ENCODE results near the gene DNPH1. TPM values are rescaled to one million over a fixed set of nuclear protein-coding genes. Genes with fewer than 3 reads are reported as not detected.

DNPH1 gene
- total and polyA plus RNA-seq, 2 donors (not counting 3 experiments of a cell fraction or from before 2014, with no cell fraction given) = 37.7 to 120 TPM

- H4K20me1 ChIP-seq (replicated peaks; ENCODE audit: control insufficient read depth, extremely low read depth, insufficient read depth, low read length) = no peaks in the 10 kb centered on the region
- no peaks in the 10 kb centered on the region for H3K79me2 ChIP-seq (ENCODE audit: control insufficient read depth, insufficient read depth, low read length)
- no peaks in the 10 kb centered on the region for H3K4me1 ChIP-seq (ENCODE audit: control insufficient read depth, extremely low read depth, insufficient read depth, low read length)
- no peaks in the 10 kb centered on the region for H3K9me3 ChIP-seq (replicated peaks; ENCODE audit: control insufficient read depth, insufficient read depth, low read length)
- H3K27ac ChIP-seq (ENCODE audit: insufficient read depth, low read depth, low read length) = no peak overlapping the region
- ChIA-PET CTCF (interaction anchor here (0.6 kb wide), 1 partner anchor 28 kb away, joined by 3 read pairs; the partner anchor contains the start of gene DNPH1), POLR2A (no interaction called here)
- FAIRE-seq (no peak), DNase-seq (ENCODE audit: low read depth, low spot score) (no peak)
- H3K36me3 ChIP-seq (ENCODE audit: control insufficient read depth in 2 of 2, extremely low read depth in 1 of 2, insufficient read depth in 2 of 2, low read length in 2 of 2) = peaks cover 0 to 22% of the 10 kb centered on the region in 2 experiments
- H3K4me3 ChIP-seq (replicated peaks in 1 of 3; ENCODE audit: insufficient read depth in 1 of 3, low read depth in 1 of 3, low read length in 3 of 3) = no peak overlapping the region
- H3K9me1 ChIP-seq (replicated peaks; ENCODE audit: control insufficient read depth, extremely low read depth, insufficient read depth, low read length) = no peaks in the 10 kb centered on the region
- no peak overlapping the region for H3K4me2 ChIP-seq (ENCODE audit: insufficient read depth, low read length)
- intact Hi-C loops (cut with micrococcal nuclease) (no loop called here), dilution Hi-C loops (cut with MboI; ENCODE audit: extremely low pct_ligation_motif_present, low sequenced_read_pairs) (no loop called here)
- H2AFZ ChIP-seq (ENCODE audit: low read depth, low read length) = no peak overlapping the region
- no TSS peak for BruUV-seq (replicated peaks)
- TF ChIP-seq EZH2 (IDR thresholded peaks at IDR 0.05; ENCODE audit: borderline replicate concordance, low read depth, low read length, severe bottlenecking) (no peak), JUN (IDR thresholded peaks at IDR 0.05; ENCODE audit: borderline replicate concordance, insufficient read depth, insufficient read length, low read depth) (no peak), FOS (IDR thresholded peaks at IDR 0.05; ENCODE audit: borderline replicate concordance, insufficient read depth, low read length) (no peak)
- no peaks in the 10 kb centered on the region for H3K27me3 ChIP-seq (ENCODE audit: control insufficient read depth in 2 of 2, insufficient read depth in 2 of 2, low read length in 2 of 2)
- no peak overlapping the region for H3K9ac ChIP-seq (replicated peaks; ENCODE audit: extremely low read depth, insufficient read depth, low read length)
Observed at GRCh38 chr6:43200541-43200940, 28.7 kb downstream of the DNPH1 start.

- intact Hi-C loops (cut with micrococcal nuclease) (no loop called here), dilution Hi-C loops (cut with MboI; ENCODE audit: extremely low pct_ligation_motif_present, low sequenced_read_pairs) (no loop called here)
- Histone ChIP-seq H3K9me1 (replicated peaks; ENCODE audit: control insufficient read depth, extremely low read depth, insufficient read depth, low read length) (no peaks in the 10 kb centered on the region), H3K27me3 (ENCODE audit: control insufficient read depth in 2 of 2, insufficient read depth in 2 of 2, low read length in 2 of 2) (no peaks in the 10 kb centered on the region), H3K4me3 (replicated peaks in 1 of 3; ENCODE audit: insufficient read depth in 1 of 3, low read depth in 1 of 3, low read length in 3 of 3) (no peak overlapping the region), H3K9ac (replicated peaks; ENCODE audit: extremely low read depth, insufficient read depth, low read length) (no peak overlapping the region), H3K36me3 (ENCODE audit: control insufficient read depth in 2 of 2, extremely low read depth in 1 of 2, insufficient read depth in 2 of 2, low read length in 2 of 2) (peaks cover 0 to 23% of the 10 kb centered on the region in 2 experiments), H3K4me1 (ENCODE audit: control insufficient read depth, extremely low read depth, insufficient read depth, low read length) (no peaks in the 10 kb centered on the region), H4K20me1 (replicated peaks; ENCODE audit: control insufficient read depth, extremely low read depth, insufficient read depth, low read length) (no peaks in the 10 kb centered on the region), H3K27ac (ENCODE audit: insufficient read depth, low read depth, low read length) (no peak overlapping the region), H3K4me2 (ENCODE audit: insufficient read depth, low read length) (no peak overlapping the region), H3K79me2 (ENCODE audit: control insufficient read depth, insufficient read depth, low read length) (no peaks in the 10 kb centered on the region), H2AFZ (ENCODE audit: low read depth, low read length) (no peak overlapping the region), H3K9me3 (replicated peaks; ENCODE audit: control insufficient read depth, insufficient read depth, low read length) (no peaks in the 10 kb centered on the region)
- BruUV-seq (replicated peaks) = no TSS peak
- POLR2A ChIA-PET = no interaction called here
- no peak for FAIRE-seq
- CTCF ChIA-PET = no interaction called here
- no peak for TF ChIP-seq EZH2 (IDR thresholded peaks at IDR 0.05; ENCODE audit: borderline replicate concordance, low read depth, low read length, severe bottlenecking)
- TF ChIP-seq POLR2A (IDR thresholded peaks at IDR 0.05; ENCODE audit: low read depth, low read length) = no peak
- no peak for TF ChIP-seq JUN (IDR thresholded peaks at IDR 0.05; ENCODE audit: borderline replicate concordance, insufficient read depth, insufficient read length, low read depth)
- TF ChIP-seq MAX (IDR thresholded peaks at IDR 0.05; ENCODE audit: insufficient read depth, insufficient read length) = no peak
- no peak for TF ChIP-seq CTCF (IDR thresholded peaks at IDR 0.05; ENCODE audit: extremely low read depth in 1 of 2, insufficient read depth in 1 of 2, low read depth in 1 of 2, low read length in 2 of 2)
- no peak for TF ChIP-seq MYC (IDR thresholded peaks at IDR 0.05; ENCODE audit: low read depth, low read length)
- no peak for TF ChIP-seq GATA2 (IDR thresholded peaks at IDR 0.05; ENCODE audit: insufficient read depth, insufficient read length, low read depth, low read length)
- TF ChIP-seq FOS (IDR thresholded peaks at IDR 0.05; ENCODE audit: borderline replicate concordance, insufficient read depth, low read length) = no peak
- TF ChIP-seq POLR2AphosphoS5 (IDR thresholded peaks at IDR 0.05; ENCODE audit: insufficient read depth, low read depth, low read length) = no peak
- no peak for DNase-seq (ENCODE audit: low read depth, low spot score)
Observed at GRCh38 chr6:43199912-43200311, 29.4 kb downstream of the DNPH1 start.
